Right lung (tissue), 5 donors: ENCODE results near the gene OR6S1. TPM values are rescaled to one million over a fixed set of nuclear protein-coding genes. Genes with fewer than 3 reads are reported as not detected.
"Not testable (repeated sequence)": the region's sequence is repeated elsewhere in the genome, so short reads cannot be mapped to it uniquely, and the experiment has no call there.

Experiments
- DNase-seq, 2 donors: peaks; one replicate each; pipeline ENCODE4 v3.0.0-alpha.2; 2013
- polyA plus RNA-seq, 5 donors: library from polyadenylated mRNA; unstranded; fragments of 120-200 nt; gene quantifications; one replicate each; pipeline versions ENCODE4 v1.2.1 to v1.2.3, GENCODE V29; 2013; ENCODE audit warnings: inconsistent platforms in 1 of 5, low replicate concordance in 1 of 5; ENCODE audit not compliant: insufficient read length in 5 of 5, insufficient read depth in 1 of 5

OR6S1 gene
- polyA plus RNA-seq, 5 donors: not detected

DNA sequence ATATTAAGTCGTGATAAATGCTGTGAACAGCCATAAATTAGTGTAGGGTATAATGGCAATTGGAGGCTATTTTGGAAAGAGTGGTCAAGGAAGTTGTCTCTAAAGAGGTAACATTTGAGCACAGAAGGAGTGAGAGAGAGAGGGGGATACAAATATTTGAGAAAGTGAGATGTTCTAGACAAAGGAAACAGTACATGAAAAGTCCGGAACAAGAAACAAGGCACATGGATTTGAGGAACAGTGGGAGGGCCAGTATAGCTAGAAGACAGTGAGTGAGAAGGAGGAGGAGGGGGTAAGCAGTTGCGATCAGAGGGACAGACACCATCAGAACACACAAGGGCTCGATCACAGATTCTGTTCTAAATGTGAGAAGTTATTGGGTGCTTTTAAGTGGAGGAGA lies 30.2 kb downstream of the OR6S1 start:
- no peak for DNase-seq

DNA sequence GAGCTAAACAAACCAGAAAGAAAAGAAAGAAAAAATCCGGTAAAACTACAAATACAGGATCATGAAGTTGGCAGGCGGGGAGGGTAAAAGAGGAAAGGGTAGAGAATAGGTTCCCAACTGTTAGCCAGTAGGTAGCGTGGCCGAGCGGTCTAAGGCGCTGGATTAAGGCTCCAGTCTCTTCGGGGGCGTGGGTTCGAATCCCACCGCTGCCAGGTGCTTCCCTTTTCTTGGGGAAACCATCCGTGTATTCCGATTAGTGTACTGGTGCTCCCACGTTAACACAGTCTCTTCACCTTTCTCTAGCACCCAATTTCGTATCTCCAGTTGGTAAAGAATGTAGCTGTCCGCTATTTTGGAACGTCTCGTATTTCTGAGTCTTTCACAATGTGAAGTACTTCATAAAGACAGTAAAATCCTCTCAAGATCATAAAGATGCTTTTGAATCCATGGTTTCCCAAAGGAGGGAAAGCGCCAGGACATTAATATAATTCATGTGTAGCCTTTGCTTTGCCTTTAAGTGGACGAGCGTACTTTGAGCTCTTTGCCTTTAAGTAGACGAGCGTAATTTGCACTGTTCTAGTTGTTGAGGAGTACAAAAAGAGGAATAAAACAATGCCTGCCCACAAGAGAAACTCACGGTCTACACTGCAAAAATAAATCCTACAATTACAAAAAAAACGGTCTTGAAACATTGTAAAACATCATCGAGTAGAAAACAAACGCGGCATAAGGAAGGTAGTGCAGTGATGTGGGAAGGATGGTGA lies 31.3 kb downstream of the OR6S1 start:
- DNase-seq: peak; percentile 61 to 80

DNA sequence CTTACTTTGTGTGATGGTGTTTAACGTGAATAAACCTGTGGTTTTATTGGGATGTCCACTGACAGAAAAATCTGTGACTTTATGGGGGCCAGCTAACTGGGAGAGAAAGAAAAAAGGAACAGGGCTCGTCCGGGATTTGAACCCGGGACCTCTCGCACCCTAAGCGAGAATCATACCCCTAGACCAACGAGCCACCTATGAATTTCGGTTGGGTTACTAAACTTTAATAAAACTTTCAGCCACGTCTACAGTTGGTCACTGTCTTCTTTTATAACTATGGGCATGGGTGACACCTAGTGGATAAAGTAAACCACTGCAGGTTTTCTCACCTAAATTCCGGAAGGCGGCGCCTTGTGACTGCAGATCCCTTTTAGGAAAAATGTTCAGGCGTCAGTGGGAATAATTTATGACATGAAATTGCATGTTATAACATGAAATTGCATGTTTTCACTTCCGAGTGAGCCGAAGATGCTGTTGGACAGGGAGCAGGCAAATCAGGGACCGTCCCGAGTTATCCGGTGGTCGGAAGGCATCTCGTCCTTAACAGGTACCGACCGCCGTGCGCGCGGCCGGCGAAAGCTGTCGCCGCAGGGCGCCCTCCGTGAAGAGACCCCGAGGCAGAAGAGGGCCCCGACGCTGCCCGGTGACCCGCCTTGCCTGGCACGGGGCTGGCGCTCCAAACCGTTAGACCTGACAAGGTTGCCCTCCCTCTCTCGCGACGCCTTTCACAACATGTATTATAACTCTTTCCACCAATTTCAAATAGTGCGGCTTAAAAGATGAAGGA lies 32.1 kb downstream of the OR6S1 start:
- peak; percentile 75 to 88 for DNase-seq

DNA sequence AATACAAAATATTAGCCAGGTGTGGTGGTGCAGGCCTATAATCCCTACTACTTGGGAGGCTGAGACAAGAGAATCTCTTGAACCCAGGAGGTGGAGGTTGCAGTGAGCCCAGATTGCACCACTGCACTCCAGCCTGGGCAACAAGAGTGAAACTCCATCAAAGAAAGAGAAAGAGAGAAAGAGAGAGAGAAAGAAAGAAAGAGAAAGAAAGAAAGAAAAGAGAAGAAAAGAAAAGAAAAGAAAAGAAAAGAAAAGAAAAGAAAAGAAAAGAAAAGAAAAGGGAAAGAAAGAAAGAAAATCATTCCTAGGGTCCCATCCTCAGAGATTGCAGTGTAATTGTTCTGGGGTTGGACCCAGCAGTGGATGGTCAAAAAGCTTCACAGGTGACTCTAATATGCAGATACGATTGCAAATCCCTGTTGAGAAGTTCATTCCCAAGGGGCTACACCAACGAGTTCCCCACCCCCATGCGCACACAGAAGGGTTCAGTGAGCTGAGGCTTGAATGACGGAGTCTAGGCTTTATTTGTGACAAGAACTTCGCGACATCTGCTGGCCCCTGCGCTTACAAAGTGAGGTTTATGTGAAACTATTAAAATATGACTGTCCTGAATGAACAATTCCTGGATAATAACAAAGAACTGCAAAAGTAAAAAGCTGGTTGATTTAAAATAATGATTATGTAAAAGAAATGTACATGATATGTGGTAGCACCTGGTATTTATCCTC lies 32.9 kb downstream of the OR6S1 start:
- no peak for DNase-seq

DNA sequence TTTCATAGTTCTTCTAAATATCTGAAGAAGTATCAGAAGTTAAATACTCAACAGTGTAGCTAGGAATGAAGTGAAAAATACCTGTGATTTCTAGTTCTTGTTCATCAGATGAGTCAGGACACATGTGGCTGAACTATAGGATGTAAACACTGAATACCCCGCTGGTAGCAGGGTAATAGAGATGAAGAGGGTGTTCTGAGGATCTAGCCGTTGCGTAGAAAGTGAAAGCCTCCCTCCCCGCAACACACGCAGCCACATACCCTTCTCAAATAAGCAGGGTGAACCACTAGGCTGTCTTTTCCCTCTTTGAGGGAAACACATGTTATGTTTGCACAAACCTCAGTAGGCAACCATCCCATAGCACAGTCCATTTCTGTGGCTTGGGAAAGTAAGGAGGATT lies 33.9 kb downstream of the OR6S1 start:
- no peak for DNase-seq

DNA sequence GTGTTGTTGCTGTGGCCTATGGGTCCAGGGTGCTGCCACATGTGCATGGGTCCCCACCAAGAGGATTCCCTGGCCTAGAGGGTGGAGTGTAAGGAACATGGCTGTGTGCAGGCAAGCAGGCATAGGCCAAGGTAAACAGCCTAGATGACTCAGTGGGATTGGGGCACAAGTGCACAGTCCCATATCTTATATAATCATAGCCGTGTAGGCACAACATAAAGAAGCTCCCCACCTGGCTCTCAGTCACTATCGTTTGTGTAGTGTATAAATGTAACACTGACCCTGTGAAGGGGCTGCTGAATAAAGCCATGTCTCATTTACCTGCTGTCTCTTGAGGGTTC lies 34.6 kb downstream of the OR6S1 start:
- DNase-seq: no peak

DNA sequence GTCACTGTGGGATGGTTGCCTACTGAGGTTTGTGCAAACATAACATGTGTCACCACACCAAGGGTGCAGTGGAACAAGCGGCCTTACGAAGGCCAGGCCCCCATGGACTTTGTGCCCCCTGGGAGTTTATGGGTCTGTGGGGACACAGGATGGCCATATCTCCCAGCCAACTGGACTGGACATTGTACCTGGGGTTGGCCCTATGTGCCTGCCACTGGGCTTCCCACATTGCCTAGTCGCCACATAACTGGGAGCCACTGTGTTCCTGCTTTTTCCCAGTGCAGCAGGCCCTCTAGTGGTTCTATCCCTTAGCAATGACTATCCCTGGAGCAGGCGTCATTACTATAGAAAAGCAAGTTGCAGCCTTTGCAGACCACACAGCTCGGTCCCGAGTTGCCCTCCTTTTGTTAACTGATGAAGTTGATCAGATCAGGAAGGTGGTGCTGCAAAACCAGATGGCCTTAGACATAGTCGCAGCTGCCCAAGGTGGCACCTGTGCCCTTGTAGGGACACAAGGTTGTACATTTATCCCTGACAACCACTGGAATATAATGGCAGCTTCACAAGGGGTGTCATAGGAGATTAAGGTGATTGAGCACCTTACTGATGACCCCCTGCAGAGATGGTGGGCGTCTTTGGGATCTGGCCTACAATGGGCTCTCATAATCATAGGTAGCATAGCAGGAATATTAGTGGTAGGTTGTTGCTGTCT lies 35.1 kb downstream of the OR6S1 start:
- DNase-seq: no peak

DNA sequence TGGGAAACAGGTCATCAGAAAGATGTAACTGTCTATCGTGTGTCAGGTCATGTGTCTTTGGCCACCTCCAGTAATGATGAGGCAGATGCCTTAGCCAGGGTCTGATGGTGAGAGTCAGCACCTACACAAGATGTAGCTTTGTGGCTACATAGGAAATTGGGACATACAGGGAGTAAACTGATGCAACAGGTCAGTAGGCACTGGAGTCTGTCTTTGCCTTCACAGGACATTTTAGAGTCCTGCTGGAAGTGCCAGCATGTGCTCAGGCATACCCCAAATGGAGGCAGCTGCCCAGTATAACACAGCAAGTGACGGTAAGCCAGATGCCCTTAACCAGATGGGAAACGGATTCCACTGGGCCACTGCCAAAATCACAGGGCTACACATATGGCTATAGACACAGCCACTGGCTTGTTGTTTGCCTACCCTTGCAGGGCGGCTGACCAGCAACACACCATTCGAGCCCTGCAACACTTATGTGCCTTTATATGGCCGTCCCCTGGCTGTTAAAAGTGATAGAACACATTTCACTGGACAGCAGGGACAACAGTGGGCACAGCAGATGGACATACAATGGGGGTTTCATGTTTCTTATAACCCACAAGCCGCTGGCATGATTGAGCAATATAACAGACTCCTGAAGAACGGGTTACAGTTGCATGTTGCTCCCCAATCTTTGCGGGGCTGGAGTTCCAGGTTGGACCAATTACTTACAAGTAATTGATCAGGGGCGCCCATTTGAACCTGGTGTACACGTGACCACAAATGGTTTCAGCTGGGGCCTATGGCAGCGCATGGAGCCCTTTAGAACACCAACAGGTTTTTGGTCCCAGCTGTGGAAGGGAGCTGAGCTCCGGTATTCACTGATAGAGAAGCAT lies 37.4 kb downstream of the OR6S1 start:
- no peak for DNase-seq

DNA sequence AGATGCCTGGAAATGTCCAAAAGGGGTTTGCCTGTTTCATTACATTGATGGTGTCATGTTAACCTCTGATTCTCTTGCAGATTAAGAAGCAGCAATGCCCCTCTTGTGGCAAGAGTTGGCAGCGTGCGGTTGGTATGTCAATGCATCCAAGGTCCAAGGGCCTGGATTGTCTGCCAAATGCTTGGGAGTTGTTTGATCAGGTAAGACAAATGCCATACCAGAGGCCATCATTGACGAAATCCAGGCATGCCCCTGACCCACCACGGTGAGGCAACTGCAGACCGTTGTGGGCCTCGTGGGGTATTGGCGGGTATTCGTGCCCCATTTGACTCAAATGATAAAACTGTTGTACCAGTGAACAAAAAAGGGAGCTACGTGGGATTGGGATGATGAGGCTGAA lies 38.9 kb downstream of the OR6S1 start:
- DNase-seq: no peak

DNA sequence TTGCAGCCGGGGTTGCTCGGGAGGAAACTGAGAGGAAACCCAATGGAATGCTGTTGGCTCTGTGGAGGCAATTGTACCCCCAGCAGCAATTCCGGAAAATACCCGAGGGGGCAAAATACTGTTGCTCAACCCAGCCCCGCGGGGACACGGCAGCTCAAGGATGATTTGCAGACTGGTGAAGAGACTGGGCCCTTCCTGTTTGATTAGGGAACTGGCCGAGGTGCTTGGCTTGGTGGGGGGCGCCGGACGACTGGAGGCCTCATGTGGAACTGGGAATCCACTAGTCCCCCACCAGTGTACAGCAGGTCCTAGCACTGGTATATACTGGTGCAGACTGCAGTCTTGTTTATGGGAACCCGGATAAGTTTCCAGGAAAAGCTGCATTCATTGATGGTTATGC lies 40.0 kb downstream of the OR6S1 start:
- no peak for DNase-seq

DNA sequence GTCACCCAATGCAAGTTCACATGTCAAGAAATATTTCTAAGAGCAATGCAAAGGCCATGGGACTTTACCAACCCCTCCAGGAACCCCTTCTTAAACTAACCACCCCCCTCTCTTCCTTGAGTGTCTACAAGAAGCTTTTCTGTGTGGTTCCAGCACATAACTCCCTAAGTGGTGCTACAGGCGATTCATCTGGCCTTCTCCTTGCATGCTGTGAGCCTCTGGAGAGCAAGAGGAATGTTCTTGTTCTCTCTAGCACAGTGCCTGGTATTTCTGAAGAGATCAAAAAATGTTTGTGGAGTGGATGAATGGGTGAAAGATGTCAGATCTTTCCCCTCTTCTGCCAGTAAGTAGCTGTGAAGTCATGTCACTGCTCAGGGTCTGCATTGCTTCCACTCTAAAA lies 44.4 kb downstream of the OR6S1 start:
- DNase-seq: no peak

DNA sequence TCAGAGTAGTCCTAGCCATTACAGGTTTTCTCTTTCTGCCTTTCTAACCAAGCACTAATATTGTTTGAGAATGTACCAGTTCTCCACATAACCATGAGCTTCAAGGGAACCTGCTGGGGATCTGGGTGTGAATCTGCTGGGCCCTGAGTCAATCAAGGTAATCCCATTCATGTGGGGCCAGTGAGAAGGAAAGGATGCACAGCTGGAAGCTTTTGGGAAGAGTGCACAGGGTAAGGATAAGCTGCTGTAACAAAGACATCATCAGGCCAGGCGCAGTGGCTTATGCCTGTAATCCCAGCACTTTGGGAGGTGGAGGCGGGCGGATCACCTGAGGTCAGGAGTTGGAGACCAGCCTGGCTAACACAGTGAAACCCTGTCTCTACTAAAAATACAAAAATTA lies 45.8 kb downstream of the OR6S1 start:
- DNase-seq: not testable (repeated sequence)

DNA sequence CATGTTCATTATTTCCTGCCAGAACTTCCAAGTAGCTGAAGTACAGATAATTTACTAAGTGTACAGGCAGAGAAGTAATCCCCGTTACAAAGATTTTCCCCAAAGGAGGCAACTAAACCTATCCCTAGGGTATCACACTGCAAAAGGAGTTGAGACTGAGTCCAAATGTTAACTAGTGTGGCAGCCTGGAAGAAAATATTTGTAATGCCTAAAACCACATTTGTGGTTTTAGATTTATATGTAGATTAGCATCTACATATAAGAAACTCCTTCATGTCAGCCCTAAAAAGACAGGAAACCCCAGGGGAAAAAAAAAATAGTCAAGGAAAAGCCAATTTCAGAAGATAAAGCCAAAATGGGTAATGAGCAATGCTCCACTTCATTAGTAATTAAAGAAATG lies 48.9 kb downstream of the OR6S1 start:
- no peak for DNase-seq

DNA sequence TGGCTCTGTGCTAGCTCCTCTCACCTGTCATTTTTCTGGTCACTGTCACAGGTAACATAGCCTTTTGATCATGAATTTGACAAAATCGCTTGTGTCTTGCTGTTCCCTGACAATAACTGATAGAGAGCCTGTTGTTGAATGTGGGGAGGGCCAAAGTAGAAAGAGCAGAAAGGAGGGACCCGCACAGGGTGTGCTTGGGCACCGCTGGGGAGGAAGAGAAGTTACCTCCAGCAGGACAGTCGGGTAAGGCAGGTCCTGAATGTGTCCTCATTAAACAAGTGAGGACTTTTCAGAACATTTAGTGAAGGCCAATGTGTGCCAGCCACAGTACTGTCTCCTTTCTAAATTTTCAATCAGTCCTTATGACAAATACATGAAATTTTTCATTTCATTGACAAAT lies 50.3 kb downstream of the OR6S1 start, which contains the start of gene RNASE12:
Gene RNASE12 (minus strand): TSS at position 142 of the 400 bp plus-strand sequence. CDS start 653 bp downstream, outside the sequence.
- DNase-seq: no peak

Other genes with a start within 250 kb of the OR6S1 start
- 10 to 100 TPM; 19.1 to 22.6 (median 20.8) TPM for gene TEP1, start 228.2 kb downstream of the OR6S1 start, polyA plus RNA-seq
- gene KLHL33, start 205.5 kb downstream of the OR6S1 start, polyA plus RNA-seq: under 1 TPM; 0.23 to 0.27 (median 0.26) TPM
- 10 to 100 TPM; 72.4 to 90.2 (median 78.0) TPM for gene OSGEP, start 186.9 kb downstream of the OR6S1 start, polyA plus RNA-seq
- 100 to 1,000 TPM; 318 to 352 (median 331) TPM for gene APEX1, start 186.5 kb downstream of the OR6S1 start, polyA plus RNA-seq
- gene PIP4P1, start 180.3 kb downstream of the OR6S1 start, polyA plus RNA-seq: 10 to 100 TPM; 27.3 to 36.8 (median 33.0) TPM
- gene PNP, start 172.3 kb downstream of the OR6S1 start, polyA plus RNA-seq: 10 to 100 TPM; 31.0 to 47.3 (median 36.0) TPM
- gene RNASE10, start 136.2 kb downstream of the OR6S1 start, polyA plus RNA-seq: under 1 TPM in 3 of 5 donors, not detected in 2; 0.43 to 0.84 (median 0.68) TPM
- not detected for gene RNASE9, start 80.6 kb downstream of the OR6S1 start, polyA plus RNA-seq
- not detected for gene RNASE11, start 53.7 kb downstream of the OR6S1 start, polyA plus RNA-seq
- not detected for gene RNASE12, start 50.3 kb downstream of the OR6S1 start, polyA plus RNA-seq
- 10 to 100 TPM in 1 of 5 donors, 1 to 10 TPM in 4; 6.6 to 10.1 (median 9.1) TPM for gene RNASE4, start 42.9 kb upstream of the OR6S1 start, polyA plus RNA-seq
- 10 to 100 TPM in 2 of 5 donors, 1 to 10 TPM in 3; 7.2 to 11.7 (median 8.9) TPM for gene ANG, start 47.1 kb upstream of the OR6S1 start, polyA plus RNA-seq
- gene EDDM3A, start 104.2 kb upstream of the OR6S1 start, polyA plus RNA-seq: under 1 TPM in 1 of 5 donors, not detected in 4; 0.16 TPM
- gene EDDM3B, start 126.7 kb upstream of the OR6S1 start, polyA plus RNA-seq: not detected
- 1 to 10 TPM; 6.5 to 8.3 (median 7.9) TPM for gene RNASE6, start 139.6 kb upstream of the OR6S1 start, polyA plus RNA-seq
- 100 to 1,000 TPM; 299 to 478 (median 401) TPM for gene RNASE1, start 161.2 kb upstream of the OR6S1 start, polyA plus RNA-seq
- gene RNASE3, start 249.7 kb upstream of the OR6S1 start, polyA plus RNA-seq: 1 to 10 TPM in 1 of 5 donors, under 1 TPM in 3, not detected in 1; 0.44 to 1.6 (median 0.72) TPM